ENCODE data around the gene TMEM88. TPM values are rescaled to one million over a fixed set of nuclear protein-coding genes. Genes with fewer than 3 reads are reported as not detected.

TMEM88 gene
- total RNA-seq, 2 experiments from 2014 or later: 0.41 to 4.0 TPM

- Histone ChIP-seq H3K4me2 (ENCODE audit: low read length) (no peak overlapping the region), H3K36me3 (ENCODE audit: insufficient read depth, low read length) (peaks cover 93% of the 10 kb centered on the region), H3K4me1 (ENCODE audit: insufficient read depth, low read length, poor library complexity, severe bottlenecking) (no peaks in the 10 kb centered on the region), H3K9me2 (ENCODE audit: insufficient read depth, low read length) (no peaks in the 10 kb centered on the region), H3K79me2 (ENCODE audit: insufficient read depth, low read depth, low read length) (no peaks in the 10 kb centered on the region), H3K9me3 (ENCODE audit: low read length) (no peaks in the 10 kb centered on the region), H3K27ac (ENCODE audit: low read depth, low read length, poor library complexity, severe bottlenecking) (no peak overlapping the region), H2AFZ (ENCODE audit: low read length) (no peak overlapping the region), H4K20me1 (ENCODE audit: insufficient read depth, low read length) (no peaks in the 10 kb centered on the region), H3K4me3 (ENCODE audit: low read depth, low read length, poor library complexity, severe bottlenecking) (no peak overlapping the region)
- BruUV-seq (replicated peaks): no TSS peak
- ChIA-PET POLR2A (interaction anchor here (1.6 kb wide), 1 partner anchor 34 kb away, joined by 6 read pairs; the partner anchor contains the start of genes CNTROB and TRAPPC1), CTCF (ENCODE audit: unreplicated experiment) (no interaction called here)
- no peak for DNase-seq (ENCODE audit: low spot score)
- TF ChIP-seq EZH2phosphoT487 (IDR thresholded peaks at IDR 0.05; ENCODE audit: borderline replicate concordance, low read depth, low read length): no peak
- peak; percentile 58 for TF ChIP-seq CTCF (conservative IDR thresholded peaks at IDR 0.05; ENCODE audit: low read length)
- intact Hi-C loops (cut with micrococcal nuclease; ENCODE audit: unreplicated experiment): no loop called here
Observed at GRCh38 chr17:7897773-7898172, 42.9 kb downstream of the TMEM88 start.

DNA sequence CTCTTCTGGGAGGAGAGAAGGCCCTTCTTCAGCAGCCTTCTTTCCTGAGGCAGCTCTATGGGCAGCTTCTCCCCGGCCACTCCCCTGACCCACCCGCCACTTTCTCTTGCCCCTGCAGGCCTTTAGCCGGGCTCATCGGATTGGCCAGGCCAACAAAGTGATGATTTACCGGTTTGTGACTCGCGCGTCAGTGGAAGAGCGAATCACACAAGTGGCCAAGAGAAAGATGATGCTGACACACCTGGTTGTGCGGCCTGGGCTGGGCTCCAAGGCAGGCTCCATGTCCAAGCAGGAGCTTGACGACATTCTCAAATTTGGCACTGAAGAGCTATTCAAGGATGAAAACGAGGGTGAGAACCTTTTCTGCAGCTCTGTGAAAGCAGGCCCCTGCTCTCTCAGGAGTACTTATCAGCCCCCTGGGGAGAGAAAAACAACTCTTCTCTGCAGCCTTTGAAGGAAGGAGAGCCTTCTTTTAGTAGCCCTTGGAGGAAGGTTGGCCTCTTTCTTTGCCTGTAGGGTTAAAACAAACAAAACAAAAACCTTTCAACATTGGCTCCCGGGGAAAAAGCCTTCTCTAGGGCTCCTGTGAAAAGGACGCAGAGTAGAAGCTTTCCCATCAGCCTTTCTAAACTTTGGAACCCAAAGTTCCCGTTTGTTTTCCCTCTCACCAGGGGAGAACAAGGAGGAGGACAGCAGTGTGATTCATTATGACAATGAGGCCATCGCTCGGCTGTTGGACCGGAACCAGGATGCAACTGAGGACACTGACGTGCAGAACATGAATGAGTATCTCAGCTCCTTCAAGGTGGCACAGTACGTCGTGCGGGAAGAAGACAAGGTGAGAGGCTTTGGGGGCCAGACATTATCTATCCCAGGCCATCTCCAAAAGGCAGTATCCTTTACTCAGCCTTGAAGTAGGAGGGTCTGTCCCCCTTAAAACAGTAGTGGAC lies 48.6 kb downstream of the TMEM88 start:
- no peaks in the 10 kb centered on the region for H3K79me2 ChIP-seq (ENCODE audit: insufficient read depth, low read depth, low read length)
- H3K9me2 ChIP-seq (ENCODE audit: insufficient read depth, low read length): no peaks in the 10 kb centered on the region
- no peak for TF ChIP-seq CTCF (conservative IDR thresholded peaks at IDR 0.05; ENCODE audit: low read length)
- no peak for TF ChIP-seq EZH2phosphoT487 (IDR thresholded peaks at IDR 0.05; ENCODE audit: borderline replicate concordance, low read depth, low read length)
- H3K4me1 ChIP-seq (ENCODE audit: insufficient read depth, low read length, poor library complexity, severe bottlenecking): no peaks in the 10 kb centered on the region
- peaks cover 100% of the 10 kb centered on the region for H3K36me3 ChIP-seq (ENCODE audit: insufficient read depth, low read length)
- POLR2A ChIA-PET: no interaction called here
- H3K4me3 ChIP-seq (ENCODE audit: low read depth, low read length, poor library complexity, severe bottlenecking): no peak overlapping the region
- DNase-seq (ENCODE audit: low spot score): no peak
- H3K27ac ChIP-seq (ENCODE audit: low read depth, low read length, poor library complexity, severe bottlenecking): no peak overlapping the region
- no peaks in the 10 kb centered on the region for H3K9me3 ChIP-seq (ENCODE audit: low read length)
- H4K20me1 ChIP-seq (ENCODE audit: insufficient read depth, low read length): no peaks in the 10 kb centered on the region
- H3K4me2 ChIP-seq (ENCODE audit: low read length): no peak overlapping the region
- BruUV-seq (replicated peaks): TSS peak; percentile 40
- no peak overlapping the region for H2AFZ ChIP-seq (ENCODE audit: low read length)
- CTCF ChIA-PET (ENCODE audit: unreplicated experiment): no interaction called here
- intact Hi-C loops (cut with micrococcal nuclease; ENCODE audit: unreplicated experiment): no loop called here

Other genes starting within 250 kb of the TMEM88 start
- gene FXR2, start 240.2 kb upstream of the TMEM88 start, total RNA-seq (2014; rRNA removed; shearing (Covaris generic)): 24.6 and 32.4 TPM in 2 replicates
- gene FXR2, start 240.2 kb upstream of the TMEM88 start, total RNA-seq (2022): 32.1 and 41.4 TPM in 2 replicates
- 16.0 and 16.9 TPM in 2 replicates for gene SAT2, start 227.2 kb upstream of the TMEM88 start, total RNA-seq (2014; rRNA removed; shearing (Covaris generic))
- 37.3 and 41.1 TPM in 2 replicates for gene SAT2, start 227.2 kb upstream of the TMEM88 start, total RNA-seq (2022)
- not detected in 2 replicates for gene SHBG, start 224.9 kb upstream of the TMEM88 start, total RNA-seq (2014; rRNA removed; shearing (Covaris generic))
- 0.50 and 0.53 TPM in 2 replicates for gene SHBG, start 224.9 kb upstream of the TMEM88 start, total RNA-seq (2022)
- gene ATP1B2, start 204.1 kb upstream of the TMEM88 start, total RNA-seq (2014; rRNA removed; shearing (Covaris generic)): not detected in 2 replicates
- not detected in 2 replicates for gene ATP1B2, start 204.1 kb upstream of the TMEM88 start, total RNA-seq (2022)
- 52.9 and 69.2 TPM in 2 replicates for gene TP53, start 167.6 kb upstream of the TMEM88 start, total RNA-seq (2014; rRNA removed; shearing (Covaris generic))
- gene TP53, start 167.6 kb upstream of the TMEM88 start, total RNA-seq (2022): 172 and 195 TPM in 2 replicates
- 30.7 and 39.3 TPM in 2 replicates for gene WRAP53, start 166.6 kb upstream of the TMEM88 start, total RNA-seq (2014; rRNA removed; shearing (Covaris generic))
- gene WRAP53, start 166.6 kb upstream of the TMEM88 start, total RNA-seq (2022): 24.8 and 27.4 TPM in 2 replicates
- gene EFNB3, start 149.9 kb upstream of the TMEM88 start, total RNA-seq (2014; rRNA removed; shearing (Covaris generic)): not detected in 2 replicates
- gene EFNB3, start 149.9 kb upstream of the TMEM88 start, total RNA-seq (2022): 0.11 and 0.15 TPM in 2 replicates
- gene DNAH2, start 137.3 kb upstream of the TMEM88 start, total RNA-seq (2014; rRNA removed; shearing (Covaris generic)): 0.05 TPM in 1 of 2 replicates, not detected in the other
- gene DNAH2, start 137.3 kb upstream of the TMEM88 start, total RNA-seq (2022): not detected in 2 replicates
- gene KDM6B, start 20.8 kb upstream of the TMEM88 start, total RNA-seq (2014; rRNA removed; shearing (Covaris generic)): 4.4 and 10.0 TPM in 2 replicates
- 46.4 and 62.9 TPM in 2 replicates for gene KDM6B, start 20.8 kb upstream of the TMEM88 start, total RNA-seq (2022)
- 168 and 205 TPM in 2 replicates for gene NAA38, start 2.5 kb downstream of the TMEM88 start, total RNA-seq (2014; rRNA removed; shearing (Covaris generic))
- gene NAA38, start 2.5 kb downstream of the TMEM88 start, total RNA-seq (2022): 149 and 153 TPM in 2 replicates
- gene CYB5D1, start 2.9 kb downstream of the TMEM88 start, total RNA-seq (2014; rRNA removed; shearing (Covaris generic)): 16.9 and 18.1 TPM in 2 replicates
- 19.3 and 24.8 TPM in 2 replicates for gene CYB5D1, start 2.9 kb downstream of the TMEM88 start, total RNA-seq (2022)
- gene CHD3, start 33.7 kb downstream of the TMEM88 start, total RNA-seq (2014; rRNA removed; shearing (Covaris generic)): 42.5 and 59.6 TPM in 2 replicates
- 124 and 126 TPM in 2 replicates for gene CHD3, start 33.7 kb downstream of the TMEM88 start, total RNA-seq (2022)
- 3.8 and 9.6 TPM in 2 replicates for gene RNF227, start 61.2 kb downstream of the TMEM88 start, total RNA-seq (2014; rRNA removed; shearing (Covaris generic))
- 4.7 and 5.8 TPM in 2 replicates for gene RNF227, start 61.2 kb downstream of the TMEM88 start, total RNA-seq (2022)
- 4.3 and 5.6 TPM in 2 replicates for gene KCNAB3, start 74.8 kb downstream of the TMEM88 start, total RNA-seq (2014; rRNA removed; shearing (Covaris generic))
- gene KCNAB3, start 74.8 kb downstream of the TMEM88 start, total RNA-seq (2022): 14.3 and 17.3 TPM in 2 replicates
- gene TRAPPC1, start 76.9 kb downstream of the TMEM88 start, total RNA-seq (2014; rRNA removed; shearing (Covaris generic)): 40.2 and 41.0 TPM in 2 replicates
- gene TRAPPC1, start 76.9 kb downstream of the TMEM88 start, total RNA-seq (2022): 150 and 178 TPM in 2 replicates
- gene CNTROB, start 77.1 kb downstream of the TMEM88 start, total RNA-seq (2014; rRNA removed; shearing (Covaris generic)): 49.1 and 55.4 TPM in 2 replicates
- gene CNTROB, start 77.1 kb downstream of the TMEM88 start, total RNA-seq (2022): 72.3 and 80.3 TPM in 2 replicates
- not detected in 2 replicates for gene GUCY2D, start 147.5 kb downstream of the TMEM88 start, total RNA-seq (2014; rRNA removed; shearing (Covaris generic))
- not detected in 2 replicates for gene GUCY2D, start 147.5 kb downstream of the TMEM88 start, total RNA-seq (2022)
- not detected in 2 replicates for gene ALOX15B, start 184.0 kb downstream of the TMEM88 start, total RNA-seq (2014; rRNA removed; shearing (Covaris generic))
- gene ALOX15B, start 184.0 kb downstream of the TMEM88 start, total RNA-seq (2022): not detected in 2 replicates
- gene ALOX12B, start 232.7 kb downstream of the TMEM88 start, total RNA-seq (2014; rRNA removed; shearing (Covaris generic)): 2.0 TPM in 1 of 2 replicates, not detected in the other
- 4.5 and 5.3 TPM in 2 replicates for gene ALOX12B, start 232.7 kb downstream of the TMEM88 start, total RNA-seq (2022)